ENCODE data around the gene BRIX1.

The BRIX1 gene, protein sequence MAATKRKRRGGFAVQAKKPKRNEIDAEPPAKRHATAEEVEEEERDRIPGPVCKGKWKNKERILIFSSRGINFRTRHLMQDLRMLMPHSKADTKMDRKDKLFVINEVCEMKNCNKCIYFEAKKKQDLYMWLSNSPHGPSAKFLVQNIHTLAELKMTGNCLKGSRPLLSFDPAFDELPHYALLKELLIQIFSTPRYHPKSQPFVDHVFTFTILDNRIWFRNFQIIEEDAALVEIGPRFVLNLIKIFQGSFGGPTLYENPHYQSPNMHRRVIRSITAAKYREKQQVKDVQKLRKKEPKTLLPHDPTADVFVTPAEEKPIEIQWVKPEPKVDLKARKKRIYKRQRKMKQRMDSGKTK

DNA sequence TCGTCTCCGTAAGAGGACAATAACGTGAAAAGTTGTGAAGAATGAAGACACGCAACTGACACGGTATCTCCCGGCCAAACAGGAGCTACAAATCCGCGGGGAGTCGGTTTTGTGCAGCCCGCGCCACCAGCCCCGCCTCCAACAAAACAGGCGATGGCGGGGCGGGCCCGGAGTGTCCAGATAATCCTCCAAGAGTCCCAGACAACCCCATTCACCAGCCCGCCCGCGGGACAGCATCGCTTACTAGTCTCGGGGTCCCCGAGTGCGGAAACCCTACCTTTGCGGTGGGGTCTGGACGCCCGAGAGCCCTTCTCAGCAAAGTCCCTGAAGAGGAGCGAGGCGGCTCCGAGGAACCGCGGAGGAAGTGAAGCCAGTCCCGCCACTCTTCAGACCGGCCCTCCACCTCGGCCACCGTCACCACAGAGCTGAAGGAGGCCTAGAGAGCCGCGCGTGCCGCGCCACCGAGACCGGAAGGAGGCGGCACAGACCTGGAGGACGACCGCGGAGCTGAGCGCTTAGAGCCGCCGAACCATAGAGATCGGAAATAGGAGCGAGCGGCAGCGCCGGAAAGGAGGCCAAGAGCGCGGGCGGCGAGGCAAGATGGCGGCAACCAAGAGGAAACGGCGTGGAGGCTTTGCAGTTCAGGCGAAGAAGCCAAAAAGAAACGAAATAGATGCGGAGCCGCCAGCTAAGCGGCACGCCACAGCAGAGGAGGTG, at the start of gene BRIX1, which contains the start of gene RAD1:
Gene BRIX1, plus strand, starts transcription at position 573 of the 717 bp plus-strand sequence. Its CDS starts 28 bp downstream, at position 601.
Gene RAD1, minus strand, starts transcription at position 366 of the 717 bp plus-strand sequence. CDS start 612 bp downstream, outside the sequence.
- no peak for TF ChIP-seq EZH2phosphoT487 (IDR thresholded peaks at IDR 0.05; ENCODE audit: low read depth)
- TF ChIP-seq, protein P1, sequence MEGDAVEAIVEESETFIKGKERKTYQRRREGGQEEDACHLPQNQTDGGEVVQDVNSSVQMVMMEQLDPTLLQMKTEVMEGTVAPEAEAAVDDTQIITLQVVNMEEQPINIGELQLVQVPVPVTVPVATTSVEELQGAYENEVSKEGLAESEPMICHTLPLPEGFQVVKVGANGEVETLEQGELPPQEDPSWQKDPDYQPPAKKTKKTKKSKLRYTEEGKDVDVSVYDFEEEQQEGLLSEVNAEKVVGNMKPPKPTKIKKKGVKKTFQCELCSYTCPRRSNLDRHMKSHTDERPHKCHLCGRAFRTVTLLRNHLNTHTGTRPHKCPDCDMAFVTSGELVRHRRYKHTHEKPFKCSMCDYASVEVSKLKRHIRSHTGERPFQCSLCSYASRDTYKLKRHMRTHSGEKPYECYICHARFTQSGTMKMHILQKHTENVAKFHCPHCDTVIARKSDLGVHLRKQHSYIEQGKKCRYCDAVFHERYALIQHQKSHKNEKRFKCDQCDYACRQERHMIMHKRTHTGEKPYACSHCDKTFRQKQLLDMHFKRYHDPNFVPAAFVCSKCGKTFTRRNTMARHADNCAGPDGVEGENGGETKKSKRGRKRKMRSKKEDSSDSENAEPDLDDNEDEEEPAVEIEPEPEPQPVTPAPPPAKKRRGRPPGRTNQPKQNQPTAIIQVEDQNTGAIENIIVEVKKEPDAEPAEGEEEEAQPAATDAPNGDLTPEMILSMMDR (IDR thresholded peaks at IDR 0.05; ENCODE audit: low read depth, low read length), result no peak

DNA sequence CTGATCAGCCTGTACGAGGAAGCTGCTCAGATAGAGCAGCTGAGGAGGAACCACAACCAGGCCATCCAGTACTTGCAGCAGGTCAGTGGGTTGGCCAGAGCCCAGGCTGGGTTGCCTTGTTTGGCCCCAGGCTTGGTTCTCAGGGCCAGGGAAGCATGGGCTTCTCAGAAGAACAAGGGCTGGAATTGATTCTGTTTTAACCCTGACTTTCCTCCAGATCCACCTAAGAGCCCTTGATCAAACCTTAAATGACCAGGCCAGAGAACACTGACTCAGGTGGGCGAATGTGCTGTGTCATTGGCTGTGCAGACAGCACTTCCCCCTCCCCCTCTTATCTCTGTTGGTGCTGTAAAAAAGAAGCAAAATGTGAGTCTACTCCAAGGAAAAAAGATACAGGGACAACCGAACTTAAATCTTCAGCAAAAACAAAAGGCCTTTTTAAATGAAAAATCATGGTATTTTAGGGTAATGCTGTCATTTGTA, 48.5 kb upstream of the BRIX1 start:
- no peak overlapping the region for H3K27ac ChIP-seq (ENCODE audit: low read length)

More for the DNA sequence above, at the start of gene BRIX1, which contains the start of gene RAD1:
- peak within 1 kb of the TSS; percentile 95 for H3K9ac ChIP-seq (ENCODE audit: low read length)
- peak within 1 kb of the TSS; percentile 78 for H2AFZ ChIP-seq (ENCODE audit: low read depth, low read length)
- peaks cover 76% of the 10 kb centered on the region for H3K79me2 ChIP-seq (ENCODE audit: low read length)
- H3K27me3 ChIP-seq (ENCODE audit: low read depth, low read length), result no peaks in the 10 kb centered on the region
- peak within 1 kb of the TSS; percentile 75 for H3K27ac ChIP-seq (ENCODE audit: low read length)
- H4K20me1 ChIP-seq (ENCODE audit: insufficient read depth, low read length), result no peaks in the 10 kb centered on the region; the same call in 1 of the 2 replicates
- H3K4me1 ChIP-seq (ENCODE audit: low read length), result peaks cover 16% of the 10 kb centered on the region
- peak within 1 kb of the TSS; percentile 98 for H3K4me3 ChIP-seq (ENCODE audit: low read length)
- no peaks in the 10 kb centered on the region for H3K9me3 ChIP-seq (ENCODE audit: insufficient read depth, low read length)
- peak within 1 kb of the TSS; percentile 89 for H3K4me2 ChIP-seq (ENCODE audit: low read length)
- peaks cover 20% of the 10 kb centered on the region for H3K36me3 ChIP-seq (replicated peaks; ENCODE audit: low read depth, low read length)

DNA sequence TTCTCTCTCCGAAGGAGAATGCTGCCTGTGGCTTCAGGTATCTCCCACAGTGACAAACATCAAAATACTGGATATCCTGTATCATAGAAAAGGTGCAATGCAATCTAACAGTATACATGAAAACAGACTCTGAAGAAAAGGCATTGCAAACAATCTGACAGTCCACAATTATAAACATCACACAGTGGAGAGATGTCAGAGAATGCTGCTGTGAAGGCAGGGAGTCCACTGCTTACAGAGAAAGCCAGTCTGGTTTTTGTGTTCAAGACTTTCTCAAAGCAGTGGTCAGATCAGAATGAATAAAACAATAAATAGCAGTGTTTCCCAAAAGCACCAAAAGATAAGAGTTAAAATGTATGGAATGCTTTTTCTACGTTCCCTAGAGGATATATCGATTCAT, 47.9 kb upstream of the BRIX1 start:
- no peaks in the 10 kb centered on the region for H3K79me2 ChIP-seq (ENCODE audit: low read length)
- H3K4me2 ChIP-seq (ENCODE audit: low read length), result no peak overlapping the region
- no peaks in the 10 kb centered on the region for H3K9me3 ChIP-seq (ENCODE audit: insufficient read depth, low read length)
- no peaks in the 10 kb centered on the region for H3K4me1 ChIP-seq (ENCODE audit: low read length)
- H4K20me1 ChIP-seq (ENCODE audit: insufficient read depth, low read length), result no peaks in the 10 kb centered on the region
- no peak overlapping the region for H3K27ac ChIP-seq (ENCODE audit: low read length)
- TF ChIP-seq EZH2phosphoT487 (IDR thresholded peaks at IDR 0.05; ENCODE audit: low read depth), result no peak
- TF ChIP-seq, protein P1 (IDR thresholded peaks at IDR 0.05; ENCODE audit: low read depth, low read length), result no peak
- H3K36me3 ChIP-seq (replicated peaks; ENCODE audit: low read depth, low read length), result no peaks in the 10 kb centered on the region
- no peaks in the 10 kb centered on the region for H3K27me3 ChIP-seq (ENCODE audit: low read depth, low read length)
- no peak overlapping the region for H3K9ac ChIP-seq (ENCODE audit: low read length)
- H2AFZ ChIP-seq (ENCODE audit: low read depth, low read length), result no peak overlapping the region
- no peak overlapping the region for H3K4me3 ChIP-seq (ENCODE audit: low read length)

More for the DNA sequence above, 48.5 kb upstream of the BRIX1 start:
- TF ChIP-seq, protein P1 (IDR thresholded peaks at IDR 0.05; ENCODE audit: low read depth, low read length), result no peak
- no peak for TF ChIP-seq EZH2phosphoT487 (IDR thresholded peaks at IDR 0.05; ENCODE audit: low read depth)
- Histone ChIP-seq H3K4me2 (ENCODE audit: low read length) (no peak overlapping the region), H3K9me3 (ENCODE audit: insufficient read depth, low read length) (no peaks in the 10 kb centered on the region), H2AFZ (ENCODE audit: low read depth, low read length) (no peak overlapping the region), H3K9ac (ENCODE audit: low read length) (no peak overlapping the region), H4K20me1 (ENCODE audit: insufficient read depth, low read length) (no peaks in the 10 kb centered on the region), H3K27me3 (ENCODE audit: low read depth, low read length) (no peaks in the 10 kb centered on the region), H3K4me3 (ENCODE audit: low read length) (no peak overlapping the region), H3K4me1 (ENCODE audit: low read length) (no peaks in the 10 kb centered on the region), H3K36me3 (replicated peaks; ENCODE audit: low read depth, low read length) (no peaks in the 10 kb centered on the region), H3K79me2 (ENCODE audit: low read length) (no peaks in the 10 kb centered on the region)

DNA sequence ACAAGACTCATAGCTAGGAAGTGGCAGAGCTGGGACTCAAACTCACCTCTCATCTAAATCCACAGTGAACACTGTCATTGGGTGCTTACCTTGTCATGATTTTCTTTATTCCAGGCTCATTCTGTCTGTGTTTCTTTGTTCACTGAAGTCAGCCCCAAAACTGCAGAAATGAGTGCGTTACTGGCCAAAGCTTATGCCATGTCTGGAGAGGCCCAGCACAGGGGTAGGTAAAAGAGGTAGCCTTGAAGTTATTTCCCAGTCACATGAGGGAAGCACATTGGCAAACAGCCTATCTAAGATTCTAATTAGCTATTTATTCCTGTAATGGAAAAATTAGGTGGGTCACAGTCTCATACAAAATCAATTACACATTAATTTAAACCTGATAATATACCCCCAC, 46.7 kb upstream of the BRIX1 start:
- Histone ChIP-seq H3K4me3 (ENCODE audit: low read length) (no peak overlapping the region), H3K79me2 (ENCODE audit: low read length) (no peaks in the 10 kb centered on the region), H3K27me3 (ENCODE audit: low read depth, low read length) (no peaks in the 10 kb centered on the region), H4K20me1 (ENCODE audit: insufficient read depth, low read length) (no peaks in the 10 kb centered on the region), H3K9ac (ENCODE audit: low read length) (no peak overlapping the region), H3K4me2 (ENCODE audit: low read length) (no peak overlapping the region), H3K27ac (ENCODE audit: low read length) (no peak overlapping the region), H3K4me1 (ENCODE audit: low read length) (no peaks in the 10 kb centered on the region), H3K9me3 (ENCODE audit: insufficient read depth, low read length) (no peaks in the 10 kb centered on the region), H2AFZ (ENCODE audit: low read depth, low read length) (no peak overlapping the region), H3K36me3 (replicated peaks; ENCODE audit: low read depth, low read length) (no peaks in the 10 kb centered on the region)
- no peak for TF ChIP-seq EZH2phosphoT487 (IDR thresholded peaks at IDR 0.05; ENCODE audit: low read depth)
- TF ChIP-seq, protein P1 (IDR thresholded peaks at IDR 0.05; ENCODE audit: low read depth, low read length), result no peak
